Sciatic nerve (tissue), 2 donors: ENCODE data around the gene HYOU1. TPM values are rescaled to one million over a fixed set of nuclear protein-coding genes. Genes with fewer than 3 reads are reported as not detected.

Experiments
- ATAC-seq: fragments of 200-7000 bp; cut with Tn5 transposase; one replicate; pipeline ENCODE4 v1.9.1; 2020; ENCODE audit warnings: mild to moderate bottlenecking, moderate library complexity
- DNase-seq: peaks from one replicate; pipeline ENCODE4 v3.0.0-alpha.2; 2020; ENCODE audit warnings: low spot score
- intact Hi-C: fragments of 100-400 bp; cut with DNase I; formaldehyde crosslinking; loops from one replicate; pipeline ENCODE4 v1.14.2; 2022
- microRNA-seq: library from miRNA; unstranded; fragments of <30 nt; microRNA quantifications from one replicate; pipeline ENCODE4 v1.2.0, GENCODE V29; 2020
- total RNA-seq: library from RNA; stranded (reverse); fragmentation: NEBNext Ultra II Directional; extraction: Animal tissue kit (Norgen Biotek cat#: 25700); gene quantifications from one replicate; pipeline ENCODE4 v1.2.1, GENCODE V29; 2021
- donor health status: DM: no; HTN: no; CAD: no.
- donor health status: DM: no; HTN: no; CAD: no.

The HYOU1 gene
- total RNA-seq, 1 donor from 2014 or later: 107 TPM

GRCh38 chr11:118998388-118998717 is 58.7 kb downstream of the HYOU1 start:
- peak; percentile 25 for ATAC-seq
- intact Hi-C loops: no loop called here
- DNase-seq: no peak

DNA sequence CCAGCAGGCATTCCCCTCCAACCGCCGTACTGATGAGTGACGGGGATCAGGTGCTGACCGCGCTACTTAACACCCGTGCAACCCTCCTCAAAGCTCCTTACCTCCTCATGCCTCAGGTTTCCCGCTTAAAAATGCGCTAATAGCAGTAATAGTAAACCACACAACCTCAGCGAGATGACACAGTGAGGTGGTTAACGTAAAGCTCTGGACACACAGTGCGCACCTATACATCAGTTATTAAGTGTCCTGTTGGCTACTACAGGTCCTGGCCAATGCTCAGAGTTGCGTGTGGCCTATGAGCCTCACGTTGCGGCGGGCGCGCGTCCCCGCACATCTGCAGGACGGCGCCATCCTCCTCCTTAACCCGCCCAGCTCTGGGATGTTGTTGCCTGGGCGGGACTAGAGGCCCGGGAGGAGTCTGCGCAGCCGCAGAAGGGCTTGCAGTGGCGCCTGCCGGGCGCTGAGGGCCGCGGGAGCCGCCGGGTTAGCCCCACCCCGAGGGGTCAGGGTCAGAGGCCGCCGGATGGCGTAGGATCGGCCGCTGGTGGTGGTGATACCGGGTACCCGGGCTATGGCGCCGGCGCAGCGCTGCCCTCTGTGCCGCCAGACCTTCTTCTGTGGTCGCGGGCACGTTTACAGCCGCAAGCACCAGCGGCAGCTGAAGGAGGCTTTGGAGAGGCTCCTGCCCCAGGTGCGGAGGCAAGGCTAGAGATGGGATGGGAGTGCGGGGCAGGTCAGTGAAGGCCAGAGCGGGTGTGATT is 59.2 kb downstream of the HYOU1 start, which contains the start of gene CENATAC:
Gene CENATAC (plus strand): TSS at position 512 of the 761 bp plus-strand sequence. CDS start 60 bp downstream, at position 572.
- peak; percentile 99 for ATAC-seq
- intact Hi-C loops: no loop called here
- peak; percentile 97 for DNase-seq

DNA sequence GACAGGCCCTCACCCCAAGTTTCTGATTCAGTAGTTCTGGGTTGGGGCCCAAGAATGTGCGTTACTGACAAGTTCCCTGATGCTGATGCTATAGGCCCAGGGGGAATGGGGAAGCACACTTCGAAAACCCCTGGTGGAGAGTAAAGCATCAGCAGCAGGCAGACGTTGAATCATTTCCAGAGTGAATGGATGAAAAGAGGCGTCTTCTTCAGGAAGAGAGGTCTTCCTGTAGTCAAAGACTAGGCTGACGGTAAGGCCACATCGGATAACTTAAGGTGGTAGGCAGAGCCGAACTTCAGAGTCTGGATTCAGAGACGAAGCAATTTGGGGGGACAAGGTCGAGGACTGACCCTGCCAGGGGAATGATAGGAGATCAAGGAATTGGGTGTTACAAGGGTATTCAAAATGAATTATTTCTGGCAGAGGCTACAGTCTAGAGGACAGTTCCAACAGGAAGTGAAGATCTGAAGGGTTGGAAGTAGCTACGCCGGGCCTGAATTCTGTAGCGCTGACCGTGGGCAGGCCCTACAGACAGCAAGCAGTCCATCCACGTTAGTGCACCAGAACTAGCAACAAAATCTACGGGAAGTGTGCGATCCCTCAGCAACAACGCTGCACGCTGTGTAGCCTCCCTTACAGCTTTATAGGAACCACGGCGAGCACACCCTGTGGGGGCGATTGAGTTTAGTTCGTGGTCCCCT is 59.9 kb downstream of the HYOU1 start:
- DNase-seq: no peak
- intact Hi-C loops: no loop called here
- peak; percentile 53 for ATAC-seq

Small RNAs within 50 kb of the gene (microRNA-seq; reads per million reads assigned to microRNA genes)
- gene MIR3656: 1.8 reads per million

Other genes with a start within 250 kb of the HYOU1 start
- gene CXCR5, start 173.3 kb downstream of the HYOU1 start, total RNA-seq: 0.18 TPM
- gene BCL9L, start 131.3 kb downstream of the HYOU1 start, total RNA-seq: 53.6 TPM
- gene UPK2, start 100.9 kb downstream of the HYOU1 start, total RNA-seq: not detected
- gene FOXR1, start 85.4 kb downstream of the HYOU1 start, total RNA-seq: not detected
- gene CENATAC, start 59.1 kb downstream of the HYOU1 start, total RNA-seq: 57.0 TPM
- gene RPS25, start 38.9 kb downstream of the HYOU1 start, total RNA-seq: 815 TPM
- 61.9 TPM for gene TRAPPC4, start 38.4 kb downstream of the HYOU1 start, total RNA-seq
- 14.8 TPM for gene SLC37A4, start 26.3 kb downstream of the HYOU1 start, total RNA-seq
- gene VPS11, start 10.6 kb upstream of the HYOU1 start, total RNA-seq: 37.2 TPM
- gene HMBS, start 27.7 kb upstream of the HYOU1 start, total RNA-seq: 10.7 TPM
- 28.9 TPM for gene DPAGT1, start 44.6 kb upstream of the HYOU1 start, total RNA-seq
- 12.1 TPM for gene C2CD2L, start 50.1 kb upstream of the HYOU1 start, total RNA-seq
- gene HINFP, start 64.4 kb upstream of the HYOU1 start, total RNA-seq: 30.4 TPM
- gene ABCG4, start 91.8 kb upstream of the HYOU1 start, total RNA-seq: not detected
- 13.9 TPM for gene NLRX1, start 111.5 kb upstream of the HYOU1 start, total RNA-seq
- 0.62 TPM for gene NHERF4, start 128.3 kb upstream of the HYOU1 start, total RNA-seq
- gene CBL, start 149.1 kb upstream of the HYOU1 start, total RNA-seq: 31.1 TPM